Body of pancreas (tissue), 4 donors: ENCODE results near the gene SLCO3A1.

ENCODE experiments used
- POLR2A ChIP-seq, 3 donors: fragments of 450-650 bp; IDR thresholded peaks; one replicate each; pipeline ENCODE4 v1.6.1; 2016; ENCODE audit warnings: antibody characterized with exemption in 3 of 3, mild to moderate bottlenecking in 2 of 3
- TF ChIP-seq, protein P1 (sequence below), 7 experiments: fragments of 450-650 bp in 4 of 7; fragments of 200-600 bp in 3 of 7; sonication (generic) in 3 of 7; IDR thresholded peaks; one replicate each; pipeline ENCODE4 v1.5.1; 2016 to 2019; ENCODE audit warnings: antibody characterized with exemption in 7 of 7

DNA sequence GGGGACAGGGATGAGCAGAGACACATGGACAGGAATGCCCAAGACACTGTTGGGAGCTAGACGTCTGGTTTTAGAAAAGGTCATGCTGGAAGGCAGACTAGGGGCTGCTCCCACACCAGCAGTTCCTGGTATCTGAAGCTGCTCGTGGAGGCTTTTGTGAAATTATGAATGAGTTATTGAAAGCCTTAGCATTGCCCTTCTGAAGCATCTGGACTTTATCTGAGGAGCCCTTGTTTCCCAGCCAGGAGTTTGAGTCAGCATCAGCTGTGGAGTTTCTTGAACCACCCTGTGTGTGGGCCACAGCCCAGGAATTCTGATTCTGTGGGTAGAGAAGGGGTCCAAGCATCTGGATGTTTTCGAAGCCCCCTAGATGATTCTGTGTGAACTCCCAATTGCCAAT is 258.7 kb downstream of the SLCO3A1 start:
- TF ChIP-seq POLR2A (IDR thresholded peaks at IDR 0.05) = no peak
- TF ChIP-seq, protein P1, sequence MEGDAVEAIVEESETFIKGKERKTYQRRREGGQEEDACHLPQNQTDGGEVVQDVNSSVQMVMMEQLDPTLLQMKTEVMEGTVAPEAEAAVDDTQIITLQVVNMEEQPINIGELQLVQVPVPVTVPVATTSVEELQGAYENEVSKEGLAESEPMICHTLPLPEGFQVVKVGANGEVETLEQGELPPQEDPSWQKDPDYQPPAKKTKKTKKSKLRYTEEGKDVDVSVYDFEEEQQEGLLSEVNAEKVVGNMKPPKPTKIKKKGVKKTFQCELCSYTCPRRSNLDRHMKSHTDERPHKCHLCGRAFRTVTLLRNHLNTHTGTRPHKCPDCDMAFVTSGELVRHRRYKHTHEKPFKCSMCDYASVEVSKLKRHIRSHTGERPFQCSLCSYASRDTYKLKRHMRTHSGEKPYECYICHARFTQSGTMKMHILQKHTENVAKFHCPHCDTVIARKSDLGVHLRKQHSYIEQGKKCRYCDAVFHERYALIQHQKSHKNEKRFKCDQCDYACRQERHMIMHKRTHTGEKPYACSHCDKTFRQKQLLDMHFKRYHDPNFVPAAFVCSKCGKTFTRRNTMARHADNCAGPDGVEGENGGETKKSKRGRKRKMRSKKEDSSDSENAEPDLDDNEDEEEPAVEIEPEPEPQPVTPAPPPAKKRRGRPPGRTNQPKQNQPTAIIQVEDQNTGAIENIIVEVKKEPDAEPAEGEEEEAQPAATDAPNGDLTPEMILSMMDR (IDR thresholded peaks at IDR 0.05) = no peak
